Large intestine (tissue), 3 donors: ENCODE data around the gene TMCC2. TPM values are rescaled to one million over a fixed set of nuclear protein-coding genes. Genes with fewer than 3 reads are reported as not detected.

ENCODE experiments used
- DNase-seq, 2 donors: peaks; one replicate each; pipeline versions ENCODE4 v3.0.0 to v3.0.0-alpha.2; 2013
- H3K27ac ChIP-seq: one replicate; pipeline ENCODE4 v1.5.1; 2013; ENCODE audit warnings: low read length
- H3K27me3 ChIP-seq: 2 replicates; pipeline ENCODE4 v1.6.1; 2013; ENCODE audit warnings: low read length; ENCODE audit not compliant: control insufficient read depth, insufficient read depth
- H3K36me3 ChIP-seq: 2 replicates; pipeline ENCODE4 v1.6.1; 2013; ENCODE audit warnings: low read length; ENCODE audit not compliant: control insufficient read depth, insufficient read depth
- H3K4me1 ChIP-seq: one replicate; pipeline ENCODE4 v1.6.1; 2013; ENCODE audit warnings: low read length; ENCODE audit not compliant: control insufficient read depth, insufficient read depth
- H3K4me3 ChIP-seq: one replicate; pipeline ENCODE4 v1.5.1; 2013; ENCODE audit warnings: low read length
- H3K9me3 ChIP-seq: one replicate; pipeline ENCODE4 v1.6.1; 2013; ENCODE audit warnings: mild to moderate bottlenecking, low read depth, low read length, moderate library complexity; ENCODE audit not compliant: control insufficient read depth
- WGBS: methylation state at CpG from one replicate; pipeline ENCODE4 v1.1.5; 2013; ENCODE audit warnings: low lambda C conversion rate; ENCODE audit not compliant: insufficient coverage; 5-methylcytosine and 5-hydroxymethylcytosine counted together
- polyA plus RNA-seq: library from polyadenylated mRNA; unstranded; fragments of 120-200 nt; gene quantifications from one replicate; pipeline ENCODE4 v1.2.1, GENCODE V29; 2013

The TMCC2 gene
- polyA plus RNA-seq, 1 donor = 6.2 TPM

DNA sequence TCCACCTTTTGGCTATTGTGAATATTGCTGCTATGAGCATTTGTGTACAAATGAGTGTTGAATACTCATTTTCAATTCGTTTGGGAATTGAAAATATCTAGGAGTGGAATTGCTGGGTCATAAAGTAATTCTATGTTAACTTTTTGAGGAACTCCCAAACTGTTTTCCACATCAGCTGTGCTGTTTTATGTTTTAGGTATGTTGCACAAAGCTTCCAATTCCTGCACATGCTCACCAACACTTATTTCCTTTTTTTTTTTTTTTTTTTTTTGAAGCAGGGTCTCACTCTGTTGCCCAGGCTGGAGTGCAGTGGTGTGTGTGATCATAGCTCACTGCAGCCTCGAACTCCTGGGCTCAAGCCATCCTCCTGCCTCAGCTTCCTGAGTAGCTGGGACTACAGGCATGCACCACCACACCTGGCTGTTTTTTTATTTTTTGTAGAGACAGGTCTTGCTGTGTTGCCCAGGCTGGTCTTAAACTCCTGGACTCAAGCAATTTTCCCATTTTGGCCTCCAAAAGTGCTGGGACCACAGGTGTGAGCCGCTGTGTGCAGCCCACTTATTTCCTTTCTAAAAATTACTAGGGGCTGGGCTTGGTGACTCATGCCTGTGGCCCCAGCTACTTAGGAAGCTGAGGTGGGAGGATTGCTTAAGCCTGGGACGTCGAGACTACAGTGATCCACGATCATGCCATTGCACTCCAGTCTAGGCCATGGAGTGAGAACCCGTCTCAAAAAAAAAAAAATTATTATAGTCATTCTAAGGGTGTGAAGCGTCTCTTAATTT, 33.4 kb downstream of the TMCC2 start:
- WGBS = 80% methylated on average over 3 of the region's 8 CpGs

DNA sequence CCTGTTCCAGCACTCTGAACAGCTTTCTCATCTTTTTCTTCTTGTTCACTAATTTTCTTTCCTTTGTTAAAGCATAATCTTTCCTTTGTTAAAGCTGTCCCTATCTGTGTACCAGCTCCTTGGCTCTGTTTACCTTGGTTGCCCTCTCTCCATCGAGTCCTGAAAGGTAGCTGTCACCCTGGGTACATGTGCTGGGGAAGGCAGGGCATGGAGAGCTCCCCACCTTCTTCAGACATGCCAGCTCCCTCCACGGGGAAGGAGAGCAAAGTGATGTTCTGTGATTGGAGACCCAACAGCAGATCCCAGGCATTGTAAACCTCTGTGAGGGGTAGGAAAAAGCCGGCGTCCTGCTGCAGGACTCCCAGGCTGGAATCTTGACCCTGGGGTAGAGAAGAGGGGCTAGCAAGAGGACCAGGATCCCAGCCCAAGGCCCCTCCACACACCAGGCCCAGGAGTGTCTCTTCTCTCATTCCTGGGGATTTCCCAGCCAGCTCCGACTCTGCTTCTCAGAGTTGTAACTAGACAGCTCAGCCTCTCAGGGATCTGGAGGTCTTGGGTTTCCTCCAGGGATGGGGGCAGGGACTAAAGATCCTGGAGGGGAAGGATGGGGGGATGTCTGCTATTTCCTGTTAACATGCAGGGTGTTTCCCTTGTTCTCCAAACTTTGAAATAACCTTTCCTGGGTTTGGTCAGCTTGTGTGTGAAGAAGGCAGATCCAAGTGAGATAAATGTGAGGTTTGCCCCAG, 34.4 kb downstream of the TMCC2 start:
- Histone ChIP-seq H3K36me3 (no peaks in the 10 kb centered on the region), H3K27me3 (peaks cover 2% of the 10 kb centered on the region), H3K4me1 (no peaks in the 10 kb centered on the region), H3K4me3 (no peak overlapping the region), H3K27ac (peak overlapping the region; percentile 58), H3K9me3 (no peaks in the 10 kb centered on the region)
- peak in 1 of 2 donors; percentile 37 for DNase-seq
- no CpG with 5 or more reads among the region's 5 CpGs for WGBS

More for the DNA sequence above, 33.4 kb downstream of the TMCC2 start:
- H3K9me3 ChIP-seq = no peaks in the 10 kb centered on the region
- no peaks in the 10 kb centered on the region for H3K36me3 ChIP-seq
- H3K4me1 ChIP-seq = no peaks in the 10 kb centered on the region
- no peak overlapping the region for H3K27ac ChIP-seq
- peaks cover 2% of the 10 kb centered on the region for H3K27me3 ChIP-seq
- H3K4me3 ChIP-seq = no peak overlapping the region
- DNase-seq = no peak

DNA sequence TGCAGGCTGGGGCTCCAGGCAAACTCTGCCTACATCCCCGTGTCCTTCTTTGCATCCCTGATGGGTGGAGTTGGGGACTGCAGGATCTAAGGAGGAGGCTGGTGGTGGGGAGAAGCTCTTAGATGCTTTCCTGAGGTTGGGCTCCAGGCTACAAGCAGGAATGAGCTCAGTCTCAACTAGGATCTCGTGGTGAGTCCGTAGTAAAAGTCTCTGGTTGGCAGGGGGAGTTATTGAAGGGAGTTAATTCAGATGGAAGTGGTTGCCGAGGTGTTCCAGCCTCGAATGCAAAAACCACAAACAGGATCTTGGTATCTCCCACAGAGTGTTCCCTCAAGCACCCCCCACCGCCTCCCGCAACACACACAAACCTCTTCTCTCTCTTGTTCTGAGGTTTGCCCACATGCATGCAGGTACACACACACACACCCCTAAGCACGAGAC, 35.0 kb downstream of the TMCC2 start:
- Histone ChIP-seq H3K9me3 (no peaks in the 10 kb centered on the region), H3K27ac (no peak overlapping the region), H3K27me3 (peaks cover 2% of the 10 kb centered on the region), H3K4me3 (no peak overlapping the region), H3K4me1 (no peaks in the 10 kb centered on the region), H3K36me3 (no peaks in the 10 kb centered on the region)
- no CpG with 5 or more reads among the region's 8 CpGs for WGBS
- no peak for DNase-seq

DNA sequence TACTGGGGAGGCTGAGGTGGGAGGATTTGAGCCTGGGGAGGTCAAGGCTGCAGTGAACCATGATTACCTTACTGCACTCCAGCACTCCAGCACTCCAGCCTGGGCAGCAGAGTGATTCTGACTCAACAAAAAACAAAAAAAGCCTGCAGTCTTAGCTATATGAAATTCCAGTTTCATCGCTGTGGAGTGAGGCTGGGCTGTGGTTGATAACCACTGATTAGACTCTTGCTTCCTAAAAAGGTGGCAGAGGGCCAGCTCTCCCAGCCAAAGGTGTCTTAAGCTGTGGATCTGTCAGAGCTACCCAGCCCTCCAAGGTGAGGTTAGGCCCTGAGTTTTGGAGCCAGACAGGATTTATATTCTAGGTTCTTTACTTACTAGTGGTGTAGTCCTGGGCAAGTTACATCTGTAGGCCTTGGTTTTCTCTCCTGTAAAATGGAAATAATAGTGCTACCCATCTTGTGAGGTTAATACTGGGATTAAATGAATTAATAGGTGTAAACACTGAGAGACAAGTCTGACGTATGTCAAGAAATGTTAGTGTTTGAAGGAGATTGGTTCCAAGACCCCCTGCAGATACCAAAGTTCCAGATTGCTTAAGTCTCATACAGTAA, 35.9 kb downstream of the TMCC2 start:
- H3K4me1 ChIP-seq = no peaks in the 10 kb centered on the region
- 100% methylated on average over 1 of the region's 2 CpGs for WGBS
- H3K27me3 ChIP-seq = peaks cover 2% of the 10 kb centered on the region
- no peaks in the 10 kb centered on the region for H3K9me3 ChIP-seq
- H3K4me3 ChIP-seq = no peak overlapping the region
- no peak for DNase-seq
- no peak overlapping the region for H3K27ac ChIP-seq
- no peaks in the 10 kb centered on the region for H3K36me3 ChIP-seq

DNA sequence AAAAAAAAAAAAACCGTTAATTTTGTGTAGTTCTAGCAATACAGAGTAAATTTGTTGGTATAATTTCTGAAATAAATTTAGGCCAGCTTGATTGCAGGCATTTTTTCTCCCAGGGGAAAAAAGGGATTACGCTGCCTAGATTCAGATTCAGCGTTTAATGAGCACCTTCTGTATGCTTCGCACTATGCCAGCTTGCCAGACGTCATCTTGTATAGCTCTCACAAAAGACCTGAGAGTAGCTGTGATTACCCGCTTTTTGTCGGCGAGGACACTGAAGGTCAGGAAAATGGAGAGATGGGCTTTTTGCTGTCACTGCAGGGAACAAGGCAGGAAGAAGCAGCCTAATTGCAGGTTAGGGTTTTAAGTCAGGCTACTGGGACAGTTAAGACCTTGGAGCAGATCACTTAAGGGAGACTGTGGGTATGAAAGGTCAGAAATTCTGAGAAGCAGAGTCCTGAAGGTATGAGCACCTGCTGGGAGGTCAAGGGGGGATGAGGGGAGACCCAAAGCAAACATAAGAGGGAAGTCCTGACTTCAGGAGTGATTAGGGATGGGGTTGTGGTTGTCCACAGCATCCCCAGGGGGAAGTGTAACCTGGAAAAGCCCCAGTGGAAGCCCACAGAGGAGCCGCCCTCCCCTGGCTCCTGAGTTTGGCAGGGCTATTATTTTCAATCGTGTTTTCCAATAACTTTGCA, 39.0 kb downstream of the TMCC2 start:
- Histone ChIP-seq H3K27ac (no peak overlapping the region), H3K4me3 (no peak overlapping the region), H3K27me3 (peaks cover 2% of the 10 kb centered on the region), H3K36me3 (no peaks in the 10 kb centered on the region), H3K4me1 (no peaks in the 10 kb centered on the region), H3K9me3 (peaks cover 2% of the 10 kb centered on the region)
- WGBS = 100% methylated on average over 2 of the region's 10 CpGs
- no peak for DNase-seq

DNA sequence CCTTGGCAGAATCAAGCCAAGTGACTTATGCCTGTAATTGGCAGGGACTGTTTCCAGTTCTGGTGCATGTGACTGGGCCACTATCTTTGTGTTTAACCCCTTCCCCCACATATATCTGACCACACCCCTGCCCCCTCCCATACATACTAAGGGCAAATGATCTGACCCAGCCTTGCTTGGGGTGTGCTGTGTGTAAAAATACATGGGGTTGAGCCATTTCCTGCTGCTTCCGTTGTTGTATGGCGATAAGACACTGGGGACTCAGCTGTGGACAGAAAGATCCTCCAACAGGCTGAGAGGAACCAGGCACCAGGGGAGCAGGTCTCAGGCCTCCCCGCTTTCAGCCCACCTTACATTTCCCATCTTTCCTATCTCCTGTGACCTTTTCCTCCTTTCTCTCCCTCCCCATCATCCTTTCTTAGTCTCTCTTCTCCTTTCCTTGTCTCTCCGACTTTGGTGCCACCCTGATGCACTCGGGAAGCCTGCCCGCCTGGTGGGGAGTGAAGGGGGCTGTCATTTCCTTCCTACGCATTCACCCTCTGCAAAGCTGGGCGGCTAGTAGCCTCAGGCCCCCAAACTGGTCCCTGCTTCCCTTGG, 39.7 kb downstream of the TMCC2 start:
- H3K9me3 ChIP-seq = peaks cover 2% of the 10 kb centered on the region
- H3K36me3 ChIP-seq = no peaks in the 10 kb centered on the region
- no peaks in the 10 kb centered on the region for H3K4me1 ChIP-seq
- no peak for DNase-seq
- H3K27ac ChIP-seq = no peak overlapping the region
- peaks cover 2% of the 10 kb centered on the region for H3K27me3 ChIP-seq
- H3K4me3 ChIP-seq = no peak overlapping the region
- 83% methylated on average over 2 of the region's 8 CpGs for WGBS

DNA sequence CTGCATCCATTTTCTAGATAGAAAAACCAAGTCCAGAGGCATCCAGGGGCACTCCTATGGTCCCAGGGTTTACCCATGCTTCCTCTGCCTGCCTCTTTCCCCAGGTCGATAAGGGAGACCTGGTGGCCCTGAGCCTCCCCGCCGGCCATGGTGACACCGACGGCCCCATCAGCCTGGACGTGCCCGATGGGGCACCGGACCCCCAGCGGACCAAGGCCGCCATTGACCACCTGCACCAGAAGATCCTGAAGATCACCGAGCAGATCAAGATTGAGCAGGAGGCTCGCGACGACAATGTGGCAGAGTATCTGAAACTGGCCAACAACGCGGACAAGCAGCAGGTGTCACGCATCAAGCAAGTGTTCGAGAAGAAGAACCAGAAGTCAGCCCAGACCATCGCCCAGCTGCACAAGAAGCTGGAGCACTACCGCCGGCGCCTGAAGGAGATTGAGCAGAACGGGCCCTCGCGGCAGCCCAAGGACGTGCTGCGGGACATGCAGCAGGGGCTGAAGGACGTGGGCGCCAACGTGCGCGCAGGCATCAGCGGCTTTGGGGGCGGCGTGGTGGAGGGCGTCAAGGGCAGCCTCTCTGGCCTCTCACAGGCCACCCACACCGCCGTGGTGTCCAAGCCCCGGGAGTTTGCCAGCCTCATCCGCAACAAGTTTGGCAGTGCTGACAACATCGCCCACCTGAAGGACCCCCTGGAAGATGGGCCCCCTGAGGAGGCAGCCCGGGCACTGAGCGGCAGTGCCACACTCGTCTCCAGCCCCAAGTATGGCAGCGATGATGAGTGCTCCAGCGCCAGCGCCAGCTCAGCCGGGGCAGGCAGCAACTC, 41.3 kb downstream of the TMCC2 start:
- Histone ChIP-seq H3K4me3 (no peak overlapping the region), H3K27ac (no peak overlapping the region), H3K27me3 (no peaks in the 10 kb centered on the region), H3K36me3 (no peaks in the 10 kb centered on the region), H3K4me1 (no peaks in the 10 kb centered on the region), H3K9me3 (peaks cover 2% of the 10 kb centered on the region)
- no CpG with 5 or more reads among the region's 48 CpGs for WGBS
- no peak for DNase-seq

DNA sequence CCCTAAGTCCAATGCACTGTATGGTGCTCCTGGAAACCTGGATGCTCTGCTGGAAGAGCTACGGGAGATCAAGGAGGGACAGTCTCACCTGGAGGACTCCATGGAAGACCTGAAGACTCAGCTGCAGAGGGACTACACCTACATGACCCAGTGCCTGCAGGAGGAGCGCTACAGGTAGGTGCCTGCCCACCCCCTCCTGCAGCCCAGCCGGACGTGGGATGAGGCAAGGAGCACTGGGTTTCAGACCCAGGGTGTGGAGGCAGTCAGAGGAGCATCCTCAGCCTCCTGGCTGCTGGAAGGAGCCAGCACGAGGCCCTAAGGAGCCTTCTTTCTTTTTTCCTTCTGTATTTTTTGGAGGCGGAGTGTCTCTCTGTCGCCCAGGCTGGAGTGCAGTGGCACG, 42.0 kb downstream of the TMCC2 start:
- H3K4me1 ChIP-seq = no peaks in the 10 kb centered on the region
- H3K9me3 ChIP-seq = peaks cover 2% of the 10 kb centered on the region
- no peak for DNase-seq
- no peak overlapping the region for H3K4me3 ChIP-seq
- no peaks in the 10 kb centered on the region for H3K27me3 ChIP-seq
- no peaks in the 10 kb centered on the region for H3K36me3 ChIP-seq
- H3K27ac ChIP-seq = no peak overlapping the region
- WGBS = no CpG with 5 or more reads among the region's 8 CpGs

DNA sequence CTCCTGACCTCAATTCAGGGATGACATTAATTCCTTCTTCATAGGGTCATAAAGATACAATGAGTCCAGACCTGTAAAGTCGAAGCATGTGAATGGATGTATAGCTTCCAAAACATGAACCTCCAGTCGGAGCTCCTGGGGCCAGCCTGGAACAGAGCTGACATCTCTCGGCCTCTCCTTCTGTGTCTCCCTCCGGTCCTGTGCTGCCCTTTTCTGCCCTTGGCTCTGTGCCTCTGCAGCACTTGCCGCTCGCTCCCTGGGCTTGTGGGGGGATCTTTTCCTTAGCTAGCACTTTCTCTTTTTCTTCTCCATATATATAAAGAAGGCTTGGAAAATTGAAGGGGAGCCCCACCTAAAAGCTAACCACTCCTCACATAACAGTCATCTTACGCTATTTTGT, 42.5 kb downstream of the TMCC2 start:
- Histone ChIP-seq H3K9me3 (peaks cover 2% of the 10 kb centered on the region), H3K4me3 (no peak overlapping the region), H3K36me3 (no peaks in the 10 kb centered on the region), H3K27ac (no peak overlapping the region), H3K4me1 (no peaks in the 10 kb centered on the region), H3K27me3 (no peaks in the 10 kb centered on the region)
- WGBS = 87% methylated on average over 3 of the region's 7 CpGs
- DNase-seq = no peak
